Central memory CD4-positive, alpha-beta T cell (primary cell): ENCODE data around the gene CD300C.
"Not testable (repeated sequence)": the region's sequence is repeated elsewhere in the genome, so short reads cannot be mapped to it uniquely, and the experiment has no call there.

Experiments
- DNase-seq: peaks from one replicate; pipeline ENCODE4 v3.0.0; 2022

CD300C gene

DNA sequence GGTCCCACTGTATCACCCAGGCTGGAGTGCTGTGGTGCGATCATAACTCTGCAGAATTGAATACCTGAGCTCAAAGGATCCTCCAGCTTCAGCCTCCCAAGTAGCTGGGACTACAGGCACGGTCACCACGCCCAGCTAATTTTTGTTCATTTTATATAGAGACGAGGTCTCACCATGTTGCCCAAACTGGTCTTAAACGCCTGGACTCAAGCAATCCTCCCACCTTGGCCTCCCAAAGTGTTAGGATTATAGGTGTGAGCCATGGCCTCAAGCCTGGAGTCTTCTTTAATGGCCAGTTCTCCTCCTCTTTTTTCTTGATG is 15.1 kb downstream of the CD300C start:
- no peak for DNase-seq

GRCh38 chr17:74529243-74529642 is 16.7 kb downstream of the CD300C start:
- no peak for DNase-seq

DNA sequence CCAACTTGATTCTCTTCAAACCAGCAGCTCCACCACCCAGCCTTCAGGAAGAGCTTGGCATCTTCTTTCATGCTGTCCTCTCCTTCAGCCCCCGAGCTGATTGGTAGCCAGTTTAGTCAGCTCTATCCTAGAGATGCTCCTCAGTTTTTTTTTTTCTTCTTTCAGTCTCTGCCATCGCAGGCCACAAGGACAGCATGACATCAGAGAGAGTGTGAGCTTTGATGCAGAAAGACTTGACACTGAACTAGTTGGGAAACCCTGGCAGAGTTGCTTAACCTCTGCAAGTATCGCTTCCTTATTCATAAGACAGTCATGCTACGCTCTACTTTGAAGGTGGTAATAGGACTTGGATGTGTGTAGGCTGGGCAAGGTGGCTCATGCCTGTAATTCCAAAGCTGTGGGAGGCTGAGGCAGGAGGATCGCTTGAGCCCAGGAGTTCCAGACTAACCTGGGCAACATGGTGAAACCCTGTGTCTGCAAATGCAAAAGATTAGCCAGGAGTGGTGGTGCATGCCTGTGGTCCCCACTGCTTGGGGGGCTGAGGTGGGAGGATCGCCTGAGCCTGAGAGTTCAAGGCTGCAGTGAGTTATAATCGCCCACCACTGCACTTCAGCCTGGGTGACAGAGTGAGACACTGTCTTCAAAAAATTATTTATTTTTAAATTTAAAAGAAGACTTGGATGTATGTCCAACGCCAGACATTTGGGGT is 17.3 kb downstream of the CD300C start:
- no peak for DNase-seq

DNA sequence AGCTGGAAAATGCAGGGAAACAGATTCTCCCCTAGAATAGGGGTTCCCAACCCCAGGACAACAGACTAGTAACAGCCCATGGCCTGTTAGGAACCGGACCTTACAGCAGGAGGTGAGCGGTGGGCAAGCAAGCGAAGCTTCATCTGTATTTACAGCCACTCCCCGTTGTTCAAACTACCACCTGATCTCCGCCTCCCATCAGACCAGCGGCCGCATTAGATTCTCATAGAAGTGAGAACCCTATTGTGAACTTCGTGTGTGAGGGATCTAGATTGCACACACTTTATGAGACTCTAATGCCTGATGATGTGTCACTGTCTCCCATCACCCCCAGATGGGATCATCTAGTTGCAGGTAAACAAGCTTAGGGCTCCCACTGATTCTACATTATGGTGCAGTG is 18.2 kb downstream of the CD300C start:
- no peak for DNase-seq

- no peak for DNase-seq
Measured at GRCh38 chr17:74527081-74527480, 18.8 kb downstream of the CD300C start.

DNA sequence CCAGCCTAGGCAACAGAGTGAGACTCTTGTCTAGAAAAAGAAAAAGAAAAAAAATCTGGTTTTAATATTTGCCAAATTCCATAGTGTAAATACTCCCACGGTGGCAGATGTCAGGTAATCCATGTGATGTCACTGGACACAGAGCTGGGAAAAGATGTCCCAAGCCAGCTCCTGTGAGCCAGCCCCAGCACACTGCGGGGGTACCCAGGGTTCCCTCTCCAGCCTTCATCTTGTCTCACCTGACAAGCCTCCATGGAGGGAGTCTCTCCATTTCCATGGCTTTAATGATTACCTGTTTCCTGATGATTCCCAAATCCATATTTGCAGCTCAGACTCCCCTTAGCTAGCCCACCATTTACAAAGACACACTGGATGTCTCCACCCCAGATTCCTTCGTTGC is 19.2 kb downstream of the CD300C start:
- no peak for DNase-seq

- DNase-seq: no peak
Measured at GRCh38 chr17:74525781-74526288, 20.1 kb downstream of the CD300C start.

DNA sequence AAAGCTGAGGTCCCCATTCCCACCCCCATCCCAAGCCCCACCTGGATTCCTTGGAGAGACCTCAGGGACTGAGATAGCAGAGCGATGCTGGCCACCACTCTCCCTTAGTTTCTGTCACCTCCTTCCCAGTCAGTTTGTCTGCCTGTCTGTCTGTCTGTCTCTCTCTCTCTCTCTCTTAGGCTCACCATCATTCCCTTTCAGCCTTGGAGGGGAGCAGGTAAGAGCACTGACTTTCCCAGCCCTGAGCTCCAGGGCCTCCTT is 20.5 kb downstream of the CD300C start:
- no peak for DNase-seq

DNA sequence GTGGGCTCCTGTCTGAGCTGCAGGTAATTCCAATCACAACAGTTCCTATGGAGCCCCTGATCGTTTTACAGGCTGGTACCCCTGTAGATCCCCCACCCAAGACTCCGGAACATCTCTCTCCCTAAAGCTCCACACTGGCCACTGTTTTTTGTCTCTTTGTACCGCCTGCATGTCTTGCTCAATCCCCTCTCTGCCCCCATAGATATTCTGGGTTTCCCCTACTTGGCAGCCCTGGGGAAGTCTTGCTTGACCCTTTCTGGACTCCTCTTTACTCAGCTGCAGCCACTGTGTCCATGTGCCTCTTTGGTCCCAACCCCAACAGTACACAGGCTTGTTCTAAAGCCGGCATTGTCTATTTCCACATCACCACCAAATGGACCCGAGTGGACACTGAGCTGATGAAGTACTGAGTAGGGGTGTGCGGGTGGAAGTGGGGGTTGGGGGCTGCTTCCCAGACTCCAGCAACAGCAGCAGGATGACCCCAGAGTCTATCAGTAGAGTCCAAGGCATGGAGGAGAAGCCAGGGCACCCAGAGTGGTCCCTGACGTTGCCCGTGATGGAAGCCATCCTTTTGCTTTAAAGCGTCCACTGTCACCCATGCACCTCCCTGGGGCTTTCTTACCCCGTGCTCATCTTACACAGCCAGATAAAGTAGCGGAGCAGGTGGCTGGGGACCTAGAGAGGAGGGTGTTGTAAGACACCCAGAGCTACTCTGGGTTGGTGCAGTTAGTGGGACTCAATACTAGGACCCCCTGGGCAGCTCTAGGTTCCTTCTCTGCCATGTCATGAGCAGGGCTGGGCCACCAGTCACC is 21.1 kb downstream of the CD300C start:
- no peak for DNase-seq

DNA sequence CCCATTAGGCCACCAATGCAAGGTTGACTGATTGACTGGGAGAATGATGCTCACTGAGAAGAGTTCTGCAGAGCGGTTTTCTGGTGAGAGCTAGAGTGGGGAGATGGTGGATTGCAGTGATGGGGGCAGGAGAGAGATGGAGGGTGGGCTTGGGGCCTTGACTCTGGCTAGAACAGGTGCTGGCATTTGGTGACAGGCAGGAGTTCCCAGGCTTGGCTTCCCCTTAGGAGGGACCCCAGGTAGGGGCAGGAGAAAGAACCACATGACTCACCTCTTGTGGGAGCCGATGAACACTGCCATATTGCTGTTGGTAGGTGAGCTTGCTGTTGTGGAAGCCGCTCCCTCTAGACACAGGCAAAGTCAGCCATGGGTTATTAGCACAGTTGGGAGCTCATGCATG is 22.6 kb downstream of the CD300C start:
- no peak for DNase-seq

- DNase-seq: no peak
Measured at GRCh38 chr17:74522381-74523105, 23.4 kb downstream of the CD300C start.

DNA sequence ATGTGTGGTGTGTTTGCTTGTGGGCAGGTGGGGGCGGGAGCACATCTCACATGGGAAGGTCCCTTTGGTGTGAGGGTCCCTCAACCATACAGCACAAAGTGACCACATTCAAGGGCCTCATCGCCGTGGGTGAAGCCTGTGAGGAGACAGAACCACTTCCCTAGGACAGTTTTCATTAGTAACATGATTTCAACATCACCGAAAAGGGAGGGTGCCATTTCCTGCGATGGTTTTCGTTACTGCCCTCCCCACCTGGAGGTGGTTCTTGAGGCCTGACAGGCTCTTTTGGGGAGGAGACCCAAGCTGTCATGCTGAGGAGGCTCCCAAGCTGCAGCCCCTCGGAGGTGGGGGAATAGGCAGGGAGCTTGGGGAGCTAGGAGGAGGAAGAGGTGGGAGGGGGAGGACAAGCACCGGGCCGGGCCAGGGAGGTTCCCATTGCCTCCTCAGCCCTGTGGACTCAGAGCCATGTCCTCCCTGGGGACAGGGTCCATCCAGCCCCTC is 24.2 kb downstream of the CD300C start:
- DNase-seq: no peak

DNA sequence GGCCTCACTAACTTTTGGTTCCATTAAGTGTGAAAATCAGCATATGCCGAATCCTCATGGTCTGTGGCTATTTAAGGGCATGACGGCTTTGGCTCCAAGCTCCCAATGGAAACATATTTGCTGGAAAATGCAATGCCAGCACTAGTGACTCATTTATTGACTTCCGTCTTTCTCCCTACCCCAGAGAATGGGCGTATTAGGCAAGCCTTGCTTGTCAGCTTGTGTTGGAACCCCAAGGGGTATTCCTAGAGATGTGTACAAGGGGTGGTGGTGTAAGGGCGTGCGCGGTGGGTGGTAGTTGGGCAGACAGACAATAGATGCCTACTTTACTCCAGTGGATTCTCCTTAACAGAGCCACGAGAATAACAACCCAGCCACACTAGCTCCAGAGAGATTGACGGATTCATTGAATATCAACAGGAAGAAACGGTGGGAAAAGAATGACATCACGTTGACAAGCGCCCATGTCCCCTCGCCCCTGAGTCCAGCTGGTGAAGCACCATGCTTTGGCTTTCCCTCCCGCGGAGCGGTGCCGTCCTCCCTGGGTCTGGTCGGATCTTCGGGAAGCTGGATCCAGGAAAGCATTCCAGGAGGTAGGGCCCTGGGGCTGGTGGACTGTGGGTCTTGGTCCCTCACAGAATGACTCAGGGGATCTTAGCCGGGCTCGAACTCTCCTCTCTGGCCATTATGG is 25.0 kb downstream of the CD300C start:
- DNase-seq: no peak

DNA sequence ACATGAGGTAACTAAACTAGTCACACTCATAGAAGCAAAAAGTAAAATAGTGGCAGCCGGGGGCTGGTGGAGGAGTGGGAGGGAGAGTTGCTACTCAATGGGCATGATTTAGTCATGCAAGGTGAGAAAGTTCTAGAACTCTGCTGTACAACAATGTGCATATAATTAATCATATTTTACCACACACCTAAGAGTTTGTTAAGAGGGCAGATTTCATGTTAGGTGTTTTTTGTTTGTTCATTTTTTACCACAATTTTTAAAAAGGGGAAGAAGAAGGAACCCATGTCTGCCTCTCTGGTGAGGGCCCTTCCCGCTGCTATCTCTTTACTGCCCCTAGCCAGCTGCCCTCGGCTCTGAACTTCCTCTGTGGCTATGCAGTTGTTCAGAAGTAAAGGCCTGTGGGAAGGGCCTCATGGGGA is 25.9 kb downstream of the CD300C start:
- DNase-seq: no peak

DNA sequence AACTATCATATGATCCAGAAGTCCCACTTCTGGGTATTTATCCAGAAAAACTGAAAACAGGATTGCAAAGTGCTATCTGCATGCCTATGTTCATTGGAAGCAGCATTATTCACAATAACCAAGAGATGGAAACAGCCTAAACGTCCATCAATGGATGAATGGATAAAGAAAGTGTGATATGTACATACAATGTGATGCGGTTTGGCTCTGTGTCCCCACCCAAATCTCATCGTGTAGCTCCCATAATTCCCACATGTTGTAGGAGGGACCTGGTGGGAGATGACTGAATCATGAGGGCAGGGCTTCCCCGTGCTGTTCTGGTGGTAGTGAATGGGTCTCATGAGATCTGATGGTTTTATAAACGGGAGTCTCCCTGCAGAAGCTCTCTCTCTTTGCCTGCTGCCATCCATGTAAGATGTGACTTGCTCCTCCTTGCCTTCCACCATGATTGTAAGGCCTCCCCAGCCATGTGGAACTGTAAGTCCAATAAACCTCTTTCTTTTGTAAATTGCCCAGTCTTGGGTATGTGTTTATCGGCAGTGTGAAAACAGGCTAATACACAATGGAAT is 27.4 kb downstream of the CD300C start:
- not testable (repeated sequence) for DNase-seq

DNA sequence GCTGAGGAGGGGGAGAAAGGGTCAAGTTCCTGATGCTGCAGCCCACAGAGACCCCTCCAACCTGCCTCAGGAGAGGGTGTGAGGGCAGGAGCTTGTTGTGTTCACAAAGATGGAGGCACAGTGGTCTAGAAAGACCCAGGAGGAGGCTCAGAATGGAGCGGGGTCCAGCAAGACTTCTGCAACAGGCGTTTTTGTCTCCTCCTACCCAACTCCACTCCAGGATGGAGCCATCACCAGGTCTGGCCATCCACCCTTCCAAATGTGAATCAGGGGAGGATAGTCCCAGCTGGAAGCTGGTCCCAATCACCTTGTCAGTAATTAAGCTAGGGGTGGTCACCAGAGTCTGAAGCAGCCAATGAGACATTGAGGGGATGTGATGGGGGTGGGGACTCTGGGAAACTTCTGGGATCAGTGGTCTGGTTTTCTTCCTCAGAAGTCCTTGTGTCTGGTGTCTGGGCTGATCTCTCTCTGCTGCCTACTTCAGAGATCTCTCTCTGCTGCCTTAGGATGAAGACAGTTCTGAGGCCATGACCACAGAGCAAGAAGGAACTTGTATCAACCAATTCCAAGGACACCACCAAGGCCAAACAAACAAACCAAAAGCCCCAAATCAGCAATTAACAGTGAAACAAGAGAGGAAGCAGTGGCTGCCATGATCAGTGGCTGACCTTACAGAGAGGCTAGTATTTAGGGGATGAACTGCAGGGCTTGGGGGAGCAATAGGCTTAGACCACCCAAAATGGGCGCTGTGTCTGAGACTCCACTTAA is 29.2 kb downstream of the CD300C start:
- no peak for DNase-seq

DNA sequence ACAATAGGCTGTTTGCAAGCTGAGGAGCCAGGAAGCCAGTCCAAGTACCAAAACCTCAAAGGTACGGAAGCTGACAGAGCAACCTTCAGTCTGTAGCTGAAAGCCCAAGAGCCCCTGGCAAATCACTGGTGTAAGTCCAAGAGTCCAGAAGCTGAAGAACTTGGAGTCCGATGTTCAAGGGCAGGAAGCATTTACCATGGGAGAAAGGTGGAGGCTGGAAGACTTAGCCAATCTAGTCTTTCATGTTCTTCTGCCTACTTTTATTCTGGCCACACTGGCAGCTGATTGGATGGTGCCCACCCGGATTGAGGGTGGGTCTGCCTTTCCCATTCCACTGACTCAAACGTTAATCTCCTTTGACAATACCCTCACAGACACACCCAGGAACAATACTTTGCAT is 30.0 kb downstream of the CD300C start:
- no peak for DNase-seq

DNA sequence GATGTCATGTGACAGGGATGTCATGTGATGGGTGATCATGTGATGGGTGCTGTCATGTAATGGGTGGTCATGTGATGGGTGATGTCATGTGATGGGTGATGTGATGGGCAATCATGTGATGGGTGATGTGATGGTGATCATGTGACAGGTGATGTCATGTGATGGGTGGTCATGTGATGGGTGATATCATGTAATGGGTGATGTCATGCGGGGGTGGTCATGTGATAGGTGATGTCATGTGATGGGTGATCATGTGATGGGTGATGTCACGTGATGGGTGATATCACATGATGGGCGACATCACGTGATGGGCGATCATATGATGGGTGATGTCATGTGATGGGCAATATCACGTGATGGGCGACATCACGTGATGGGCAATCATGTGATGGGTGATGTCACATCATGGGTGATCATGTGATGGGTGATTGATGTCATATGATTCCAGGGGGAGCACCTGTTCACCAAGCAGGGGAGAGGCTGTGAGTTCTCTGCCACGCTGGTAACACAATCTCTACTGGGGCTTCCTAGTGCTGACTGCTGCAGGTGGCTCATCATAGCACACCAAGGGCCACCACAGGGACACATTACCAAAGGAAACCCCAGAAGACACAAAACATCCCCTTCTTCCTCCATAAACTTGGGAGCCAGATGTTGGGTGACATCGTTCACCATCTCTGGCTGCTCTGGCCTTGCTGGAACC is 31.1 kb downstream of the CD300C start:
- no peak for DNase-seq

GRCh38 chr17:74513987-74514631 is 31.8 kb downstream of the CD300C start:
- DNase-seq: peak; percentile 52

DNA sequence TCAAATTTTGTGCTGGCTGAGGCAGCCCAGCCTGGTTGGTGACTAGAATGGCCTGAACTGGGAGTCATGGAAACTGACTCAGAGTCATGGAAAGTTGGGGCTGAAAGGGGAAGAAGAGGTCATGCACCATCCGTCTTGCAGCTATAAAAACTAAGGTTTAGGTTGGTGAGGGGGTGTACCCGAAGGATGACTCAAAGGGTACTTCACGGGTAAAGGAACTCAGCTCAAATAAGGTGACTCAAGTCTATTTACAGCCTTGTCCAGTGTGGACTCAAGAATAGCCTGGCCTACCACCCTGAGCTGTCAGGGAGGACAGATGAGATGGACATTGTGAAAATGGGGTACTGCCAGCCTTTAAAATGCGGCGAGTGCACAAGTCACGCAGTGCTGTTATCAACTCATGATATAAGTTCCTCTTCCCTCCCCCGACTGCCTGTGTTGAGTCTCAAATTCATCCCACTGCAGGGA is 33.3 kb downstream of the CD300C start:
- no peak for DNase-seq

GRCh38 chr17:74512036-74512435 is 33.9 kb downstream of the CD300C start:
- no peak for DNase-seq
